C4-2B (cell line): Measurements from ENCODE around the gene NFATC2.

ENCODE experiments used
- CTCF ChIP-seq: fragments of 450-650 bp; conservative IDR thresholded peaks from 2 replicates; pipeline ENCODE4 v1.5.1; 2017; ENCODE audit warnings: mild to moderate bottlenecking
- ZFX ChIP-seq: fragments of 450-650 bp; IDR thresholded peaks from 2 replicates; pipeline ENCODE4 v1.6.1; 2017

GRCh38 chr20:51490635-51491034, 51.9 kb downstream of the NFATC2 start:
- no peak for TF ChIP-seq CTCF
- no peak for TF ChIP-seq ZFX
